Gastrocnemius medialis (tissue), 4 donors: ENCODE measurements around the gene OCA2. TPM values are rescaled to one million over a fixed set of nuclear protein-coding genes. Genes with fewer than 3 reads are reported as not detected.
A peak's percentile ranks its signal among the peaks of the same experiment; 100 is the strongest.

Source experiments
- ATAC-seq, 2 donors: fragments of 150-250 bp; one replicate each; pipeline ENCODE4 v1.9.1; 2016
- DNase-seq, 2 donors: peaks; one replicate each; pipeline ENCODE4 v3.0.0-alpha.2; 2019
- H3K27ac ChIP-seq, 4 donors: fragments of 200-600 bp; sonication (generic); 1 replicate in 1 of 4; 2 replicates in 3 of 4; pipeline ENCODE4 v1.5.1; 2016 to 2018; ENCODE audit warnings: mild to moderate bottlenecking in 2 of 4, moderate library complexity in 1 of 4
- H3K27me3 ChIP-seq, 3 donors: fragments of 200-600 bp; sonication (generic) in 2 of 3; 1 replicate in 1 of 3; 2 replicates in 2 of 3; pipeline versions ENCODE4 v1.5.1 to v1.6.0; 2016 to 2019; ENCODE audit warnings: mild to moderate bottlenecking in 1 of 3, moderate library complexity in 1 of 3
- H3K36me3 ChIP-seq, 2 donors: fragments of 200-600 bp; sonication (generic) in 1 of 2; one replicate each; pipeline ENCODE4 v1.5.1; 2017 to 2018
- H3K4me1 ChIP-seq, 2 donors: fragments of 200-600 bp; sonication (generic) in 1 of 2; one replicate each; pipeline ENCODE4 v1.5.1; 2016 to 2017; ENCODE audit warnings: mild to moderate bottlenecking in 2 of 2
- H3K4me3 ChIP-seq, 4 donors: fragments of 200-600 bp; sonication (generic) in 3 of 4; 1 replicate in 1 of 4; 2 replicates in 3 of 4; pipeline ENCODE4 v1.5.1; 2016 to 2019; ENCODE audit warnings: mild to moderate bottlenecking in 2 of 4
- H3K9me3 ChIP-seq, 3 donors: fragments of 200-600 bp; sonication (generic) in 2 of 3; 1 replicate in 1 of 3; 2 replicates in 2 of 3; pipeline ENCODE4 v1.5.1; 2016 to 2019
- POLR2A ChIP-seq, 2 donors: fragments of 450-650 bp; IDR thresholded peaks; one replicate each; pipeline ENCODE4 v1.6.1; 2017; ENCODE audit warnings: antibody characterized with exemption in 2 of 2, mild to moderate bottlenecking in 2 of 2, moderate library complexity in 2 of 2
- in situ Hi-C, 4 donors: fragments of 200-750 bp; cut with MboI; loops; one replicate each; pipeline versions ENCODE4 v1.15.0 to v1.8.0; 2017; ENCODE audit warnings: low sequenced_read_pairs in 4 of 4
- intact Hi-C: fragments of 100-400 bp; cut with DNase I; formaldehyde crosslinking; loops from one replicate; pipeline ENCODE4 v1.15.1; 2023; ENCODE audit warnings: low total_unique reads
- total RNA-seq, 4 donors: library from RNA; depleted of rRNA; stranded (reverse); fragments of >200 nt; gene quantifications; one replicate each; pipeline versions ENCODE4 v1.1.0 to v1.2.3, GENCODE V29; 2016
- TF ChIP-seq, protein P1 (sequence below), 5 experiments: fragments of 450-650 bp in 3 of 5; fragments of 200-600 bp in 2 of 5; sonication (generic) in 2 of 5; IDR thresholded peaks in 4 of 5; conservative IDR thresholded peaks in 1 of 5; 1 replicate in 4 of 5; 2 replicates in 1 of 5; pipeline ENCODE4 v1.5.1; 2016 to 2019; ENCODE audit warnings: antibody characterized with exemption in 5 of 5, mild to moderate bottlenecking in 3 of 5, moderate library complexity in 3 of 5

OCA2 gene
- total RNA-seq, 4 donors from 2014 or later: 0.16 to 0.63 (median 0.41) TPM; not detected in 1

DNA sequence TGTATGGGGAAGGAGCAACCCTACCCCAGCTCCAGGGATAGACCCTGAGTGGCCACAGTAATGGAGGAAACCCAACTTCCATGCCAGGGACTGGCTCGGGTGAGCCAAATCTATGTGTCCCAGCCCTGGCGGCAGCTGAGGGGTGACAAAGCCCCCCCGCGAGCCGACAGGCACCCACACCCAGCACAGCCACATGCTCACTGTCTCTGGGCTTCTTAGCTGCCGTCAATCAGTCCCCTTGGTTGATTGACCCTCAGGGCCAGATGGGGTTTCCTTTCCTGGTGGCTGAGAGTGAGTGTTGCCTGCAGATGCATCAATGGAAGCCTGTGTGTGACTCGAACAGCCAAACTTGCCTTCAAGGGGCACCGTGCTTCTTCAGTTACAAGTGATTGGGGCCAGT lies 2.1 kb upstream of the OCA2 start:
- intact Hi-C loops: no loop called here
- H3K4me3 ChIP-seq: no peak overlapping the region
- in situ Hi-C loops: no loop called here
- peaks cover 57 to 74% (median 59%) of the 10 kb centered on the region in 3 donors for H3K27me3 ChIP-seq
- DNase-seq: no peak
- no peak for ATAC-seq
- TF ChIP-seq POLR2A (IDR thresholded peaks at IDR 0.05): no peak
- TF ChIP-seq, protein P1, sequence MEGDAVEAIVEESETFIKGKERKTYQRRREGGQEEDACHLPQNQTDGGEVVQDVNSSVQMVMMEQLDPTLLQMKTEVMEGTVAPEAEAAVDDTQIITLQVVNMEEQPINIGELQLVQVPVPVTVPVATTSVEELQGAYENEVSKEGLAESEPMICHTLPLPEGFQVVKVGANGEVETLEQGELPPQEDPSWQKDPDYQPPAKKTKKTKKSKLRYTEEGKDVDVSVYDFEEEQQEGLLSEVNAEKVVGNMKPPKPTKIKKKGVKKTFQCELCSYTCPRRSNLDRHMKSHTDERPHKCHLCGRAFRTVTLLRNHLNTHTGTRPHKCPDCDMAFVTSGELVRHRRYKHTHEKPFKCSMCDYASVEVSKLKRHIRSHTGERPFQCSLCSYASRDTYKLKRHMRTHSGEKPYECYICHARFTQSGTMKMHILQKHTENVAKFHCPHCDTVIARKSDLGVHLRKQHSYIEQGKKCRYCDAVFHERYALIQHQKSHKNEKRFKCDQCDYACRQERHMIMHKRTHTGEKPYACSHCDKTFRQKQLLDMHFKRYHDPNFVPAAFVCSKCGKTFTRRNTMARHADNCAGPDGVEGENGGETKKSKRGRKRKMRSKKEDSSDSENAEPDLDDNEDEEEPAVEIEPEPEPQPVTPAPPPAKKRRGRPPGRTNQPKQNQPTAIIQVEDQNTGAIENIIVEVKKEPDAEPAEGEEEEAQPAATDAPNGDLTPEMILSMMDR (IDR thresholded peaks at IDR 0.05 in 4 of 5, conservative IDR thresholded peaks at IDR 0.05 in 1 of 5): no peak
- no peaks in the 10 kb centered on the region for H3K9me3 ChIP-seq
- H3K4me1 ChIP-seq: peaks cover 0 to 19% of the 10 kb centered on the region in 2 donors
- H3K27ac ChIP-seq: no peak overlapping the region
- no peaks in the 10 kb centered on the region for H3K36me3 ChIP-seq

DNA sequence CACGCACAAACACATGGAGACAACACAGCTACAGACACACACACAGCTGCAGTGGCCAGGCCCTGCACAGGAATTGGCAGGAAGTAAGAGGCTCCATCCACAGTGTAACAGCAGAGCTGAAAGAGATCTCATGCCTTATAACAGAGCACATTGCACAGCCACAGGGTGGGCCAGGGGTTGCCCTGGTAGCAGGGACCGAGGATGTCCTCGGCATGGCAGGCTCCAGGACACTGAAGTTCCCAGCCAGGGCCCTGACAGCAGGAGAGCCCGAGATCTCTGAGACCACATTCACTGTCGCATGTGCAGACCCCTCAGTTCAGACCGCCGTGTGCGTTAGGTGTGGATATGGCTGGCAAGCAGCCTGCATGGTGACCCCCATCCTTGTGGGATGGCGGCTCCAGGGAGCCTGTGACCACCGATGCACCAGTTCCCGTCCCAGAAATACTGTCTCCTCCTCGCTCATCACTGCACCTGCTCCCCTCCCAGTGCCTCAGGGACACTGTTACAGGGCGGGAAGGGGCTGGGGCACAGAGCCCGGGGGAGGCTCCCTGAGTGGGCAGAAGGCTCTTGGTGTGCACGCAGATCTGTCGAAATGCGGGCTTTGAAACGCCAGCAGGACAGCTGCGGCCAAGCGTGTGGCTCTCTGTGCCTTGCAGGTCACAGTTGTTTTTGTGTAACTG lies 1.5 kb upstream of the OCA2 start:
- intact Hi-C loops (no loop called here), in situ Hi-C loops (no loop called here)
- ATAC-seq (no peak), DNase-seq (no peak)
- TF ChIP-seq, protein P1 (IDR thresholded peaks at IDR 0.05 in 4 of 5, conservative IDR thresholded peaks at IDR 0.05 in 1 of 5): no peak
- no peak for TF ChIP-seq POLR2A (IDR thresholded peaks at IDR 0.05)
- H3K9me3 ChIP-seq: no peaks in the 10 kb centered on the region
- H3K36me3 ChIP-seq: no peaks in the 10 kb centered on the region
- no peak overlapping the region for H3K4me3 ChIP-seq
- H3K4me1 ChIP-seq: peaks cover 2 to 22% of the 10 kb centered on the region in 2 donors
- H3K27me3 ChIP-seq: peaks cover 58 to 73% (median 59%) of the 10 kb centered on the region in 3 donors
- no peak overlapping the region for H3K27ac ChIP-seq

DNA sequence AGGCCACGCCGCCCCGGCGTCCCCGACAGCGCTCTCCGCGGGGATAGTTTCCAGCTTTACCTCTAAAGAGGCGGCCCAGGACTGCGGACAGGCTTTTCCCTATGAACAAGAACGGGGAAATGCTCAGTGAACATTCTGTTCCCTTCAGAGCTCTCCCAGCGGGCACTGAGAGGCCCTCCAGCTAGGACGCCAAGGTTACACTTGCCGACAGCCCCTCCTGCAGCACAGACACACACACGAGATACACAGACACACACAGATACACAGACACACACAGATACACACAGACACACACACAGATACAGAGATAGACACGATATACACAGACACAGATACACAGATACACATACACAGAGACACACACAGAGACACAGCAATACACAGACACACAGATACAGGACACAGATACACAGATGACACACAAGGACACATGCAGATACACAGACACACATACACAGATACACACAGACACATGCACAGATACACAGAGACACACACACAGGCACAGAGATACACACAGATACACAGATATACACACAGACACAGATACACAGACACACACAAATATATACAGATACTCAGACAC lies 533 bp upstream of the OCA2 start:
- H3K4me3 ChIP-seq: peak overlapping the region; percentile 44 to 54 (median 48)
- H3K4me1 ChIP-seq: peaks cover 6 to 30% of the 10 kb centered on the region in 2 donors
- TF ChIP-seq, protein P1 (IDR thresholded peaks at IDR 0.05 in 4 of 5, conservative IDR thresholded peaks at IDR 0.05 in 1 of 5): no peak
- TF ChIP-seq POLR2A (IDR thresholded peaks at IDR 0.05): no peak
- in situ Hi-C loops: no loop called here
- peaks cover 61 to 66% (median 61%) of the 10 kb centered on the region in 3 donors for H3K27me3 ChIP-seq
- DNase-seq (no peak), ATAC-seq (no peak)
- H3K27ac ChIP-seq: no peak overlapping the region
- no peaks in the 10 kb centered on the region for H3K36me3 ChIP-seq
- no peaks in the 10 kb centered on the region for H3K9me3 ChIP-seq
- intact Hi-C loops: no loop called here

DNA sequence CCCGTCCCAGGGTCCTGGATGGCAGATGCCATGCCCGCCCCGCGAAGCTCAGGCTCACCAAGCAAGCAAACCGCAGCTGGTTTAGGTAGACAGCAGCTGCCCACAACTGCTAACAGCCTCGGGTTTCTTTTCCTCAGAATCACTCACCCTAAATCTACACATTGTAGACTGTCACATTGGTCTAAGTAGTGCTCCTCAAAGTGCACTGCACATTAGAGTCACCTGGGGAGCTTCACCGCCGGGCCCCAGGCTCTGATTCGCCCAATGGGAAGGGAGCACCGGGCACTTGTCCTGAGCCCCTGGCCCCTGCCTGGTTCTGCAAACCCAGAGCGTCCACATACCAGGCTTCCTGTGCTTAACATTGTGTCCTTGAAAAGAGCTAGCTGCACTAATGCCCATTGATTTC lies 752 bp downstream of the OCA2 start:
- in situ Hi-C loops (no loop called here), intact Hi-C loops (no loop called here)
- TF ChIP-seq, protein P1 (IDR thresholded peaks at IDR 0.05 in 4 of 5, conservative IDR thresholded peaks at IDR 0.05 in 1 of 5): no peak
- TF ChIP-seq POLR2A (IDR thresholded peaks at IDR 0.05): no peak
- H3K4me1 ChIP-seq: peaks cover 6 to 36% of the 10 kb centered on the region in 2 donors
- no peaks in the 10 kb centered on the region for H3K9me3 ChIP-seq
- H3K4me3 ChIP-seq: no peak overlapping the region
- H3K27me3 ChIP-seq: peaks cover 62 to 70% (median 67%) of the 10 kb centered on the region in 3 donors
- H3K27ac ChIP-seq: no peak overlapping the region
- DNase-seq (no peak), ATAC-seq (no peak)
- no peaks in the 10 kb centered on the region for H3K36me3 ChIP-seq
